NT2/D1 (cell line): ENCODE results near the gene AOPEP.

Experiments used
- YY1 ChIP-seq: IDR thresholded peaks from 2 replicates; pipeline ENCODE4 v1.6.1; 2011; ENCODE audit not compliant: insufficient read length, insufficient read depth
- ZNF274 ChIP-seq: IDR thresholded peaks from 2 replicates; pipeline ENCODE4 v1.6.1; 2011; ENCODE audit warnings: mild to moderate bottlenecking, low read depth, low read length

DNA sequence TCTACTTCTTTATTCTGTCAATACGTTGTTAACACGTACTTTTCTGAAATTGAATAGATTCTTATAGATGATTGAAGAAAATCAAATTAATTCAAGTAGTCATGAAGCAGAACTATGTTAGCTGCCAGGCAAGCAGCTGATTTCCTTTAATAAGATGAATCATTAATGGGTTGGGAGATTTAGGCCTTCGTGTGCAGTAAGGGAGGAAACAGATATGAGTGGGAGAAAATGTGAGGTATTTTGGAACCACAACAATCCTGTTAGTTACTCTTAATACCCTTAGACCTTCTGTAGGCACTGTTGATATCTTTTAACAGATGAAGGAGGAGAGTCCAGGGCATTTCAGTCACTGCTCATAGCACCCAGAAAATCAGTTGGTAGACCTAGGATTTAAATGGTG is 121.0 kb downstream of the AOPEP start:
- no peak for TF ChIP-seq YY1
- no peak for TF ChIP-seq ZNF274
